HG02870 (cell line): ENCODE data around the gene CACNA1E.
"Not testable (repeated sequence)": the region's sequence is repeated elsewhere in the genome, so short reads cannot be mapped to it uniquely, and the experiment has no call there.

Source experiments
- ATAC-seq: cut with Tn5 transposase; IDR thresholded peaks from one replicate; pipeline ENCODE4 v1.9.1; 2021; ENCODE audit warnings: mild to moderate bottlenecking, moderate library complexity; ENCODE audit not compliant: unreplicated experiment

The CACNA1E gene

DNA sequence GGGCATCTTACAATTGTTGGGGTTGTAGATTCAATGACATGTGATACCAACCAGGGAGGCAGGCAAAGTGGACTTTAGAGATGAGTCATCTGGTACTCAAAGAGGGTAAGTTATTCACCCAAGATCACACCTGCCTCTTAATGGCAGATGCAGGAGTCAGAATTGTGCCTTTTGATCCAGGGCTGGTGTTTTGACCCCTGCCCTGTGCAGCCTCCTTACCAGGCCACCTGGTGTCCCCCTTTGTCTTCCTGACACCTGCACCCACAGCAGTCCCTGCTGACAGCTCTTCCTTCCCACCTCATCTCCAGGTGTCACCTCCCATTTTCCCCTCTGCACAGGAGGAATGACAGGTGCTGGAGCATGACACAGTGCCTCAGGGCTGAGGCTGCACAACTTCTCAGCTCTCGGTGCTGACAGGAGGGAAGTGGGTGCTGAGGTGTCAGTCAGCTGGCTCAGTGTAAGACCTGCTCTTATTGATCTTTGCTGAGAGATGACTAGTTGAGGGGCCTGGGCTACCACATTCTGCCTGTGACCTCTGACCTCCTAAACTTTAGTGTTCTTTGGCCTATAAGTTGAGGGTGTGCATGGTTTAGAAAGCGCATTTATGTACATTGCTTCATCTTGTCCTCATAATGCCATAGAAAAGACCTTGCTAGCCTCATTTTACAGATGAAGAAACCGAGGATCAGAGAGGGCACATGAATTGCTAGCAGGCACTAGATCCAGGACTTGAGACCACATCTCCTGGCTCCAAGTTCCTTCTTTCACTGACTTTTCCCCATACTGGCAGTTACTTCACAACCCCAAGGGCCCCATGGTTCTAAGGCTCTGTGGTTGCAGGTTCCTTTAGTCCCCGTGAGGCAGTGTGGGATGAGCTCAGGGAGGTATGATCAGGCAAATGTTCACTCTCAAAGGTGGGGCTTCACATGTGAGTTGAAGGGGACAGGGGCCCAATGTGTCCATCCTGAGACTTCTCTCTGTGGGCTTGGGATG is 31.3 kb downstream of the CACNA1E start:
- peak; percentile 72 for ATAC-seq

DNA sequence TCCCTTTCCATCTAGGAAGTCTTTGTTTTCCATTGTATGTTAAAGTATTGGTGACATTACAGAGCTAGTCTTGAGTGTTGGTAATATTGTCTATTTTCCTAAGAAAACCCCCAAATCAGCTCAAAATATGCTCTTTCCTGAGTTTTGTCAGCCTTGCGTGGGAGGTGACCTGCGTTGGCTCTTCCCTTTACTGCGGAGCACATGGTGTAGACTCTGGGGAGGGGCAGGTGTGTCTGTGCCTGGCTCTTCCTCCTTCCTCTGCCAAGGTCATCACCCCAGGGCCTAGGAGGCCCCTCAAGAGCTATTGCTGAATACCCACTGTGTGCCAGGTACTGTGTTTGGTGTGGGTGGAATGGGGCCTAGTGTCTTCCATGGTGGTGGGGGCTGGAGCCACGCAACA is 33.4 kb downstream of the CACNA1E start:
- ATAC-seq = no peak

DNA sequence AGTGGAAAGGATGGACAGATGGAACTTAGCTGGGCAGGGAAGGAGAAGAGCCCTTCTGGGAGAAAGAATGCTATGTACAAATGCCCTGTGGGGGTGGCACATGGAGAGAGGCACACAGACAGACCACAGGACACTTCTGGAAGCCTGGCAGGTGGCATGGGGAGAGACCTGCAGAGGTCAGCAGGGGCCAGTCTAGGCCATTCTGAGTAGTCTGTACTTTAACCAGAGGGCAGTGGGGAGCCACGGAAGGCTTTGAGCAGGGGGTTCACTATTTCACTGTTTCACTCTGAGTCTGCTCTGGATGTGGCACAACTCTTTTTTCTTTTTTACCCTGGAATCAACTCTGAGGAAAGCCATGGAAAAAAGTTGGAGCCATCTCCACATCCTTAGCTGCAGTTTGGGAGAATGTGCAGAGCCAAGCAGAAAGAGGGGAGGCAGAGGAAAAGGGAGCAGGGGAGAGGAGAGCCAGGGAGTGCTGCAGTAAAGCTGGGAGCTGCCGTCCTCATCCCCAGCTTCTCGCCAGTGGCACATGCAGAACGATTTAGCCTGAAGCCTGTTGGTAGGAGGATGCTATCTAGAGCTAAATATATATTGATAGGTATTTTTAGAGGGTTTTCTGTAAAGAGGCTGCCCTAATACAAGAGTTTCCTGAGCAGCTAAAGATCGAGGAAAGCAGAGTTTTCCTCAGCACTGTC is 34.0 kb downstream of the CACNA1E start:
- ATAC-seq = no peak

DNA sequence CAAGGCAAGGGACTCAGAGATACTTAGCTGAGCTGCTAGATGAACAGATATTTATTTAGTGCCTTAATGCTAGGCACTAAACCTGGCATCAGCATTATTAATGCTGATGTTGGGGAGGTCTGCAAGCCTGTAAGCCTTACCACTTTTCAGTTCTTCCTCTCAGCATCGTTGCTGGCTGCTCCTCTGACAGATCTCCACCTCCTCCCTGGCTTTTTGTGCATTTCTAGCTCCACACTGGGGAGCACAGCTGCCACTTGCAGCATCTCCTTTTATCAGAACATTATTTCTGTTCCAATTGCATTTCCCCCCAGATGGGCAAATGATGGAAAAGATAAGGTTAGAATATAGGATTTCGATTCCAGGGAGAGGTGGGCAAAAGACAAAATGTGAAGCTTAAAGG is 34.8 kb downstream of the CACNA1E start:
- no peak for ATAC-seq

DNA sequence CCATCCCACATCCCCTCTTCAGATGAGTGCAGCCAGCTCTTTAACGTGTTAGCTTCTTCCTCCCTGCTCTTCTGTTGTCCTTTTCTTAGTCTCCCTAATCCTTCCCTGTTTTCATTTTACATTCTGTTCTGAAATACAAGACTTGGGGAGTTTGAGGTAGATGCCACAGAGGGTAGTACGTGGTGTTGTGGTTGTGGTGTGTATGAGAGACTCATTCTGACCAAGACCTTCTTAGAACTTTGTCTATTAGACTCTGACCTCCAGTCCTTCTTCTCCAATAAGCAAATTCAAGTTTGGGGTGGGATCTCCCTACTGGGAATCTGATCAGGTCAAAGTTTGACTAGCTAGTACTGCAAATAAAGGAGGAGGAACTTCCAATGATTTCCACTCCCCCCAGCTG is 39.5 kb downstream of the CACNA1E start:
- no peak for ATAC-seq

DNA sequence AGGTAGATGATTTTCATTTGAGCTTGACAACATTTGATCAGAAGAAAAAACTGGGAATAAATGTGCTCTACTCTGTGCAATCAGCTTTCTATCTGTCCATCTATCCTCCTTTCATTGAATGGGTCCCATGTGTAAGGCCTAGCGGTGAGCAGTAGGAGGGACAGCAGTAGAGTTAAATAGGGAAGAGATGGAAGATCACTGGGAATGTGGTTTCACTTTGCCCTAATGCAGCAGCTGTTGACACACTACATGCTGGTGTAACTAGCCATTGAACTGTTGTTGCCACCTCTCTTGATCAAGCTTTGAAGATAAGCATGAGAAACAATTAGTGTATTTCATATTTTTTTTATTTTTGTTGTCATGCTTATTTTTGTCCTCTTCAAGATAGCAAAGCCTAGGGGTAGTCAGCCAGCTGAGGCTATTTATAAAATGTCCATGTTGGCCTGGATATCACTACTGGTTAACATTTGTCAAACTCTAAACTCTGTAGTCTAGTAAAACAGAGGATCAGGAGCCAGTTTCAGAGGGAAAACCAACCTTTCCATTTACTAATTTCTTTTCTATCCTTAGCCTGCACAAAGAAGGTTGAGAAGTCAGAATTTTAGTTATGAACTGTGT is 41.9 kb downstream of the CACNA1E start:
- ATAC-seq = no peak

DNA sequence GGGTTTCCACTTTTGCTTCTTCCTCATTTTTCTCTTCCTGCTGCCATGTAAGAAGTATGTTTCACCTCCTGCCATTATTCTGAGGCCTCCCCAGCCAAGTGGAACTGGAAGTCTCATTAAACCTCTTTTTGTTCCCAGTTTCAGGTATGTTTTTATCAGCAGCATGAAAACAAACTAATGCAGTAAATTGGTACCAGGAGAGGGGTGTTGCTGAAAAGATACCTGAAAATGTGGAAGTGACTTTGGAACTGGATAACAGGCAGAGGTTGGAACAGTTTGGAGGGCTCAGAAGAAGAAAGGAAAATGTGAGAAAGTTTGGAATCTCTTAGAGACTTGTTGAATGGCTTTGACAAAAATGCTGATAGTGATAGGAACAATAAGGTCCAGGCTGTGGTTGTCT is 44.9 kb downstream of the CACNA1E start:
- not testable (repeated sequence) for ATAC-seq

DNA sequence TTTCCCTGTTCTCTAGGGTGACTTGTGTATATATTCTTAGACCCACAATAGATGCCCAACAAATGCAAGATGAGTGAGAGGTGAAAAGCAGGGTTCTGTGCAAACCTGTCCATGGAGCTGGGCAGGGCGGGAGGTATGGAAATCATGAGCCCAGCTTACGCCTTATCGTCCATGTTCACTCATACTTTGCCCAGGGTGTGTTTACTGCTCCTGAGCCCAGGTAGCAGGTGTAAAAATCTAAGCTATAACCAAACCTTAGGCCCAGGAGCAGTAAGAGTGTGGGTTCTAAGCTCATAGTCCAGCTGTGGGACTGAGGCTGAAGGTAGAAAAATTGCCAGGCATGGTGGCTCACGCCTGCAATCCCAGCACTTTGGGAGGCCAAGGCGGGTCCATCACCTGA is 48.1 kb downstream of the CACNA1E start:
- no peak for ATAC-seq

DNA sequence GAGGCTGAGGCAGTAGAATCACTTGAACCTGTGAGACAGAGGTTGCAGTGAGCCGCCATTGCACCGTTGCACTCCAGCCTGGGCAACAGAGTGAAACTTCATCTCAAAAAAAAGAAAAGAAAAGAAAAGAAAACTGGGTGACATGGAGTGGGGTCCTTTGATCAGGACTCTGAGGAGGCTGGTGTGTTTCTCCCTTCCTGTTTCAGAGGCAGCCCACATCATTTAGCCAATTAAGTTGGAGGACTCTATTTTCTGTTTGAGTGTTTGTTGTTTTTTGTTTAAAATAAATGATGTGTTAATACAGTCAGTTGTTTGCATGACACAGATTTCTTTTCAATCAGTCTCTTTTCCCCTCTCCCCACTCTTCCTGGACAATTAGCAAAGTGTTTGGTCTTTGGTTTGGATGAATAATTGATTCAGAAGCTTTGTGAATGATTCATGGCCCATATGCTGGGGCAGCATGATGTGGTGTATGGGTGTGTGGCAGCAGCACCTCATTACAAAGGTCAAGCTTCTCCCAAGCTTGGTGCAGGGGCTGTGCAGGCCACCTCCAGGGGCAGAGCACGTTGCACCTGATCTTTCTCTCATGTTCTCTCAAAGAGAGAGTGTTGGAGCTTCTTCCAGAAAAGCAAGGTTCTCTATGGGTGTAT is 48.8 kb downstream of the CACNA1E start:
- ATAC-seq = no peak

DNA sequence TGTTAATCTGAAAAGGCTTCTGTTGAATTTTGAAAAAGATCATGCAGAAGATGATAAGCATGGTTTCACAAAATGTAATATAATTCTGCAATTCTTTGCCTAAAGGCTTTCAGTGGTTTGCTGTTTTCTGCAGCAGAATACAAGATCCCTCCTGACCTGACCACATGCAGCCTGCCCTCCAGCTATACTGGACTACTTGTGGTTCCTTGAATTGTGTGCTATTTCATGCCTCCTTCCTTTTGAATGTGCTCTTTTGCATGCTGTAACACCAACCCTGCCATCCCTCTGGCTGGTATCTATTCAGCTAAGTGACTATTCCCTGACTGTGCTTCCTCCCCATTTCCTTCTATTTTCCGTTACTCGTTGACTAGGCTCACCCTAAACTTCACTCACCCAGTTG is 55.5 kb downstream of the CACNA1E start:
- ATAC-seq = no peak

DNA sequence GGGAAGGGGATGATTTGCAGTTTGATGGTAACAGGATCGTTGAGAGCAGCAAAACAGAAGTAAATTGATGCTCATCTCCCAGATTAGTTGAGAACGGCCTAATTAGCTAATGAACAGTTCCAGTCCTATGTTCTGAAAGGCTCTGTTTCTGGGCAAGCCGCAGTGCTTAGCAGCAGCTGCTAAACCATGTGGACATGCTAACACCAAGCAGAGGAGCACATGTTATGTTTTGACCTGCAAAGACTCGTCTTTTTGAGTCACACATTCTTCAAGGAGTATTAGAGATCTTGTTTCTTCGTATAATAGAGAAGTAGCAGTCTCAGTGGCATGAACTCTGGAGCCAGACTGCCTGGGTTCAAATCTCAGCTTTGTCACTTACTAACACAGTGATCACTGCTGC is 58.1 kb downstream of the CACNA1E start:
- ATAC-seq = no peak

DNA sequence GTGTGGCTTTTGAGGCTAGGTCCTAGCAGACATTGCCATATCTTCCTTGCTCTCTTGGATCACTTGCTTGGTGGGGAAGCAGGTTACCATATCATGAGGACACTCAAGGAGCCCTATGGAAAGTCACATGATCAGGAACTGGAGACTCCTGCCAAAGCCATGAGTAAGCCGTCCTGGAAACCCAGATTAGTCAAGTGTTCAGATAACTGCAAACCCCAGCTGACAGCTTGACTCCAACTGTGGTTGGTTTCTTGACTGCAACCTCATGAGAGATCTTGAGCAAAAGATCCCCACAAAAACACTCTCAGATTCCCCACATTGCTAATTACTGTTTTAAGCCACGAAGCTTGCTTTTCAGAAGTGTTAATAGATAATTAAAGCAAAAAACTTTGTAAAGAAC is 58.6 kb downstream of the CACNA1E start:
- ATAC-seq = no peak

DNA sequence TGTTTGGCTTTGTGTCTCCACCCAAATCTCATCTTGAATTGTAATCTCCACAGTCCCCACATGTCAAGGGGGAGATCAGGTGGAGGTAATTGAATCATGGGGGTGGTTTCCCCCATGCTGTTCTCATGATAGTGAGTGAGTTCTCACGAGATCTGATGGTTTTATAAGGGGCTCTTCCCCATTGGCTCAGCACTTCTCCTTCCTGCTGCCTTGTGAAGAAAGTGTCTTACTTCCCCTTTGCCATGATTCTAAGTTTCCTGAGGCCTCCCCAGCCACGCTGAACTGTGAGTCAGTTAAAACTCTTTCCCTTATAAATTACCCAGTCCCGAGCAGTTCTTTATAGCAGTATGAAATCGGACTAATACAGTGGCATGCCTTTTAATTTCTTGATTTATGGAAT is 59.1 kb downstream of the CACNA1E start:
- not testable (repeated sequence) for ATAC-seq

DNA sequence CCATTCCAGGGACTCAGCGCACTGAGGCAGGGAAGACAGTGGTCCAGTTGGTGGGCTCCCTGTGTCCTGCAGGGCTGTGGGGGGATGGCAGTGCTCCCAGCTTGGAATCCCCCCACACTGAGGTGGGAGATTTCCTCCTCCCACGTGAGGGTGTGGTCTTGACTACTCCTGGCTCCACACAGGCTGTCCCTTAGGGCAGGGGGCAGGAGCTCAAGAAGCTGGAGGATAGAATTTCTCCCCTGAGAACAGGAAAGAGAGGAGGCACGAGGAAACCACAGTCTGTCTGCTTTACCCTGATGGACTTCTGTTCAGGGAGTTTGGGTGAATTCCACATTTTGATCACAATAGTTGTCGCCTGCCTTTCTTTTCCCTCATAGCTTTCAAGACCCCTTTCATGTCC is 62.1 kb downstream of the CACNA1E start:
- no peak for ATAC-seq

DNA sequence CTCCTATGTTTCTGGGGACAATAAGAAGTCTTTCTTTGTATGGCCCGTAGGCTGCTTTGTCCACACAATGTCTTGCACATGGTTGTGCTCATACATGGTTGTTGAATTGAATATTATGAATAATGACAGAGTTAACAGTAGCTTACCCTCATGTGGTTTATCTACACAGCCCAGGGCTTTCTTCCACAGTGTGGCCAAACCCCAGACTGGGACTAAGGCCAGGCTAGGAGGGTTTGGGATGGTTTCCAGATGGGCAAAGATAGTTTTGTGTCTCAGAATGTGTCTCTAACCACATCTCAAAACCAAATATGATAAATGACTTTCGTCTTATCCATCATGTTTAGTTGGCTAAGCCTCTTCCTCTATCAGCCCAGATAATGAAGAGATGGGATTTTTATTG is 65.2 kb downstream of the CACNA1E start:
- no peak for ATAC-seq

DNA sequence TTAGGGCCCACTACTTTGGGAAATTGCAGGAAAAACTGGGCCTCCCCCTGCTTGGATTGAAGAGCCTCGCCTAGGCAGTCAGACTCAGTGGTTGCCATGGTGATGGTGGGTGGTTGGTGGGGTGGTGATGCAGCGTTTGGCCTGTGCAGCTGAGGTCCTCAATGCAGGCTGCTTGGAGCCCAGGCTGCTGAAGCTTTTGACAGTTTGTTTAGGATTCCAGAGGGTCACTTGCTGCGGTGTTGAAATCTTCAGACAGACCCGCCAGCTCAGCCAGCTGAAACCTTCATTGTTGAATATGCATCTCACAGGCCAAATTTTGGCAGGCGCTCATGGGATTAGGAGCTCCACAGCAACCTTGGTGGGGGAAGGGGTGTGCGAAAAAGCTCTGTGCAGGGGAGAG is 67.9 kb downstream of the CACNA1E start:
- no peak for ATAC-seq

DNA sequence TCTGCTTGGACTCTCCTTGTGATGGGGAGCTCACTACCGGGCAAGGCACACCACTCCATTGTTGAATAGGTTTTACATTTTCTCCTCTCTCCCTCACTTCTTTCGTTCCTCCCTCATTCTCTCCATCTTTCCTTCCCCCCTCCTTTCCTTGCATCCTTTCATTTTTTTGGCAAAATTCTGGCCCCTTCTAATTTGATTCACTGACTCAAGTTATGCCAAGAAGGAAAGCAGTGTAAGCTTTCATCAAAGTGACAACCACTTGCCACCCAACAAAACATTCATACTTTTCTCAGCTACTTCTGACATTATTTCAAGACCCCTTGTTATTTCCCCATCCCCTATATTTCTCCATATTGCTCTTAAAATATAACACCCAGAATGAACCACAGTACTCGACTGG is 68.4 kb downstream of the CACNA1E start:
- ATAC-seq = no peak

DNA sequence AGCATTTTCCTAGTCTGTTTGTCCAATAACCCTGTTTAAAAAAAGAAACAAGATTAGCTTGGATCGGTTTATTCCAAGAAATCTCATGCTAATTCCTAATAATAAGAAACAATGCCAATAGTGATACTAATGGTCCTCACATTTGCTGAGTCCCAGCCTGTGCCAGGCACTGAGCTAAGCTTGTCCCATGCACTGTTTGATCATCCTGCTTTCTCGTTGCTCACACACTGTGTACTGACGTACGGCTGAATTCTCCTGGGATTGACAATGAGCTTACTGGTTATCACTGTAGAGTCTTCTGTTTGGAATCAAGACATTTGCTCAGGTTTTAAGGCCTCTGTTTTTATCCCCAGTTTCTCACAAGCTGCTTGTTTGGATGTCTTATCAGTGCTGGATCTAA is 71.1 kb downstream of the CACNA1E start:
- no peak for ATAC-seq

DNA sequence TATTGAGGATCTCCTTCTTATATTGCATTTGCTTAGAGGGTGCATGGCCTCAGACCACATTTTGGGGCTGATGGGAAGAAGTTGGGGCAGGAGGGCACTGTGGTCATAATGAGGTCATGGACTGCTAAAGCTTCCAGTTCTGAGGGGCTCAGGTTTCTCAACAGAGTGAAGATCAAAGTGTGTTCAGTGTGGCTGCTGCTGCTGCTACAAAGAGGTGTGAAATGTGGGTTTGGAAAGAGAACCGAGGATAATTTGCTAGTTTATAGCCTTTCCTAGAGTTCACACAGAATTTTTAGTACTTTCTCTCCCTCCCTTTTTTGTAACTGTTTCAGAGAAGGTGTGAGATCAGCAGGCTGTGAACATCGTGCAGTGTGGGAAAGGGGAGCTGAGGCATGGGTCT is 73.3 kb downstream of the CACNA1E start:
- ATAC-seq = no peak

DNA sequence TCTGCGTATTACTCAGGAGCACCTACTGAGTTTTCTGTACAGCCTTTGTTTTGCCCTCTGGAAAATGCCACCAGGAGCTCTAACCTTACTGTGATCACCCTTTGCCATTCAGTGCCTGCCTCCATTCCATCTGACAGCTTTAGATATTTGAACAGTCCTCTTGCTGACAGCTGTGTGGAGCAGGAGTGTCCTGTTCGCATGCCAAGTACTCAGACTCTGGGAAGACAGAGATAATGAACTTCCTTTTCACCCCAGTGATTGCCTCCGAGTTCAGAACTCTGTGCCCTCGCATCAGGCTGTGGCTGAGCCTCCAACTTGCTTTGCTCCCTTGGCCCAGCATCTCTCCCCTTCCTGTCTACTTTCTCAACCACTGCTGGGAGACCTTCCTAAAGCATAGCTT is 74.0 kb downstream of the CACNA1E start:
- ATAC-seq = no peak

DNA sequence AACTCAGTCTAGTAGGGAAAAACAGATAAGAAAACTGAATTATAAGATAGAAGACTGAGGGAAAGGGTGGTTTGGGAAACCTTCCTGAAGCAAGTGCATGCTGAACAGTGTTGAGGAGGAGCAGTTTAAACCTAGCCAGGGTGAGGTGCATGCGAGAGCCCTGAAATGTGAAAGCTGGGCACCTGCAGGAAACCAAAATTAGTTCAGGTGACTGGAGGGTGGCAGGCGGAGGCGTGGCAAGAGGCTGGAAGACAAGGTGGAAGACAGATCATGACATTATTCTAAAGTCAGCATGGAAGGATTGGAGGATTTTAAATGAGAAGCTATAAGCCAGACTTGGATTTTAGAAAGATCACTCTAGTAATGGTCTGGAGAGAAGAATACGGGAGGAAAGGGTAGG is 75.1 kb downstream of the CACNA1E start:
- ATAC-seq = no peak
